H1 (cell line): ENCODE results near the gene RNGTT. TPM values are rescaled to one million over a fixed set of nuclear protein-coding genes. Genes with fewer than 3 reads are reported as not detected.
A peak's percentile ranks its signal among the peaks of the same experiment; 100 is the strongest.

Experiments used
- CTCF ChIA-PET: fragments of 300-600 bp; sonication (Branson Sonifier 250); formaldehyde crosslinking; loops from one replicate; lab custom pipeline; 2021; ENCODE audit not compliant: partially characterized antibody; lab: Charles Lee
- POLR2A ChIA-PET: fragments of 300-600 bp; sonication (Branson Sonifier 250); formaldehyde crosslinking; loops from one replicate; lab custom pipeline; 2021; ENCODE audit warnings: inconsistent platforms; ENCODE audit not compliant: partially characterized antibody; lab: Charles Lee
- DNase-seq, 2 experiments: peaks; one replicate each; pipeline versions ENCODE4 v3.0.0 to v3.0.0-alpha.2; 2010 to 2022; ENCODE audit warnings: low spot score in 2 of 2, low read depth in 1 of 2, mixed read lengths in 1 of 2
- FAIRE-seq: peaks from 2 replicates; lab custom pipeline; 2011; peaks lifted over from hg19 to GRCh38; lab: Jason Lieb, UNC
- H2AFZ ChIP-seq: 2 replicates; pipeline ENCODE4 v1.8.1; 2012; ENCODE audit warnings: low read length, inconsistent platforms
- H2AK5ac ChIP-seq: 2 replicates; pipeline ENCODE4 v1.6.1; 2013; ENCODE audit warnings: low read depth, low read length
- H2BK120ac ChIP-seq: replicated peaks from 2 replicates; pipeline ENCODE3; 2013; ENCODE audit warnings: low read depth, low read length, inconsistent platforms
- H2BK12ac ChIP-seq: 2 replicates; pipeline ENCODE4 v1.6.1; 2013; ENCODE audit warnings: low read depth, low read length
- H2BK15ac ChIP-seq: 2 replicates; pipeline ENCODE4 v1.6.1; 2013; ENCODE audit warnings: low read length
- H2BK20ac ChIP-seq: 2 replicates; pipeline ENCODE4 v1.6.1; 2013; ENCODE audit warnings: low read length
- H2BK5ac ChIP-seq: 2 replicates; pipeline ENCODE4 v1.6.1; 2013; ENCODE audit warnings: low read depth, low read length
- H3K14ac ChIP-seq: 2 replicates; pipeline ENCODE4 v1.6.1; 2013; ENCODE audit warnings: inconsistent platforms; ENCODE audit not compliant: insufficient read length
- H3K18ac ChIP-seq: 2 replicates; pipeline ENCODE4 v1.6.1; 2013; ENCODE audit warnings: low read length; ENCODE audit errors: extremely low read depth
- H3K23ac ChIP-seq: 2 replicates; pipeline ENCODE4 v1.6.1; 2013; ENCODE audit warnings: inconsistent platforms; ENCODE audit not compliant: insufficient read length
- H3K23me2 ChIP-seq: 2 replicates; pipeline ENCODE4 v1.6.1; 2013; ENCODE audit warnings: low read depth, low read length
- H3K27ac ChIP-seq: 2 replicates; pipeline ENCODE4 v1.6.1; 2011; ENCODE audit warnings: low read depth, low read length, inconsistent platforms
- H3K27me3 ChIP-seq, 4 experiments: replicated peaks in 1 of 4; 1 replicate in 1 of 4; 2 replicates in 3 of 4; pipeline versions ENCODE4 v1.6.1 to v1.8.1; 2011 to 2013; ENCODE audit warnings: low read length in 3 of 4, mild to moderate bottlenecking in 3 of 4, inconsistent platforms in 2 of 4, mixed read lengths in 2 of 4, moderate library complexity in 1 of 4; ENCODE audit not compliant: control insufficient read depth in 3 of 4, insufficient read depth in 3 of 4; ENCODE audit errors: extremely low read depth in 1 of 4
- H3K36me3 ChIP-seq, 4 experiments: 2 replicates each; pipeline versions ENCODE4 v1.6.1 to v1.8.1; 2011 to 2013; ENCODE audit warnings: mild to moderate bottlenecking in 4 of 4, low read length in 3 of 4, moderate library complexity in 2 of 4, control low read depth in 1 of 4, inconsistent platforms in 1 of 4; ENCODE audit not compliant: insufficient read depth in 4 of 4, control insufficient read depth in 2 of 4
- H3K4ac ChIP-seq: replicated peaks from 2 replicates; pipeline ENCODE3; 2013; ENCODE audit warnings: low read length, low read depth, mixed read lengths, inconsistent platforms; ENCODE audit not compliant: insufficient read length
- H3K4me1 ChIP-seq, 4 experiments: replicated peaks in 1 of 4; 1 replicate in 1 of 4; 2 replicates in 3 of 4; pipeline versions ENCODE4 v1.6.1 to v1.8.1; 2011 to 2013; ENCODE audit warnings: low read length in 3 of 4, inconsistent platforms in 2 of 4, mixed read lengths in 1 of 4; ENCODE audit not compliant: insufficient read depth in 4 of 4, control insufficient read depth in 3 of 4
- H3K4me2 ChIP-seq, 2 experiments: 2 replicates each; pipeline versions ENCODE4 v1.6.1 to v1.8.1; 2011 to 2013; ENCODE audit warnings: low read depth in 2 of 2, low read length in 2 of 2, control low read depth in 1 of 2, inconsistent platforms in 1 of 2, mild to moderate bottlenecking in 1 of 2; ENCODE audit not compliant: insufficient read depth in 1 of 2
- H3K4me3 ChIP-seq, 4 experiments: fragments of 200-600, 300-600 bp in 1 of 4; sonication (generic), shearing (Covaris generic), sonication (Bioruptor Twin) in 1 of 4; 2 replicates each; pipeline versions ENCODE4 v1.5.1 to v1.8.1; 2011 to 2016; ENCODE audit warnings: low read length in 4 of 4, low read depth in 3 of 4, control low read depth in 2 of 4, inconsistent platforms in 2 of 4, mild to moderate bottlenecking in 2 of 4, mixed read lengths in 1 of 4, moderate library complexity in 1 of 4; ENCODE audit not compliant: insufficient read depth in 2 of 4; ENCODE audit errors: extremely low read depth in 1 of 4
- H3K56ac ChIP-seq: replicated peaks from 2 replicates; pipeline ENCODE3; 2013; ENCODE audit warnings: low read depth, mild to moderate bottlenecking, mixed read lengths, low read length, inconsistent platforms; ENCODE audit not compliant: insufficient read length
- H3K79me1 ChIP-seq: 2 replicates; pipeline ENCODE4 v1.6.1; 2013; ENCODE audit warnings: low read depth, low read length, control low read depth
- H3K79me2 ChIP-seq, 2 experiments: 2 replicates each; pipeline versions ENCODE4 v1.6.1 to v1.8.1; 2012 to 2013; ENCODE audit warnings: low read length in 2 of 2, mild to moderate bottlenecking in 2 of 2, inconsistent platforms in 1 of 2; ENCODE audit not compliant: insufficient read depth in 2 of 2, control insufficient read depth in 1 of 2
- H3K9ac ChIP-seq, 4 experiments: replicated peaks in 1 of 4; 1 replicate in 1 of 4; 2 replicates in 3 of 4; pipeline versions ENCODE4 v1.6.1 to v1.8.1; 2011 to 2013; ENCODE audit warnings: low read depth in 3 of 4, low read length in 3 of 4, control low read depth in 2 of 4, mild to moderate bottlenecking in 2 of 4, moderate library complexity in 2 of 4, inconsistent platforms in 1 of 4; ENCODE audit errors: extremely low read depth in 1 of 4
- H3K9me3 ChIP-seq, 2 experiments: 2 replicates each; pipeline versions ENCODE4 v1.6.1 to v1.8.1; 2012 to 2013; ENCODE audit warnings: mild to moderate bottlenecking in 2 of 2, moderate library complexity in 2 of 2, control low read depth in 1 of 2, inconsistent platforms in 1 of 2, low read depth in 1 of 2, low read length in 1 of 2, mixed read lengths in 1 of 2; ENCODE audit not compliant: insufficient read depth in 2 of 2
- H4K20me1 ChIP-seq, 2 experiments: replicated peaks in 1 of 2; 2 replicates each; pipeline versions ENCODE3 to v1.8.1; 2011 to 2013; ENCODE audit warnings: inconsistent platforms in 2 of 2, low read length in 2 of 2, mild to moderate bottlenecking in 1 of 2; ENCODE audit not compliant: insufficient read depth in 2 of 2, control insufficient read depth in 1 of 2
- H4K5ac ChIP-seq: 2 replicates; pipeline ENCODE4 v1.6.1; 2013; ENCODE audit warnings: low read length, low read depth, mixed read lengths, inconsistent platforms; ENCODE audit not compliant: insufficient read length
- H4K8ac ChIP-seq: 2 replicates; pipeline ENCODE4 v1.8.0; 2013; ENCODE audit warnings: mild to moderate bottlenecking, moderate library complexity, low read length, inconsistent platforms; ENCODE audit not compliant: insufficient read depth; ENCODE audit errors: extremely low read depth
- H4K91ac ChIP-seq: replicated peaks from 2 replicates; pipeline ENCODE3; 2013; ENCODE audit warnings: low read length, mixed read lengths, inconsistent platforms; ENCODE audit not compliant: insufficient read length
- EZH2 ChIP-seq: fragments of 200-600 bp; sonication (generic); IDR thresholded peaks from 2 replicates; pipeline ENCODE4 v1.7.1; 2012; ENCODE audit warnings: low read depth, mild to moderate bottlenecking, moderate library complexity, low read length, inconsistent platforms; ENCODE audit not compliant: severe bottlenecking
- MAFK ChIP-seq: IDR thresholded peaks from 2 replicates; pipeline ENCODE4 v1.6.1; 2012; ENCODE audit warnings: low read depth, mild to moderate bottlenecking, improper control_type of control experiment, low read length
- PHF8 ChIP-seq: fragments of 200-600 bp; sonication (generic); conservative IDR thresholded peaks from 2 replicates; pipeline ENCODE4 v1.7.1; 2012; ENCODE audit warnings: low read depth, mild to moderate bottlenecking, inconsistent platforms, low read length, moderate library complexity
- SP2 ChIP-seq: IDR thresholded peaks from 2 replicates; pipeline ENCODE4 v1.6.1; 2012; ENCODE audit warnings: mild to moderate bottlenecking, low read length, inconsistent platforms
- SP4 ChIP-seq: IDR thresholded peaks from 2 replicates; pipeline ENCODE4 v1.6.1; 2012; ENCODE audit warnings: low read length, inconsistent platforms
- USF2 ChIP-seq: IDR thresholded peaks from 2 replicates; pipeline ENCODE4 v1.6.1; 2011; ENCODE audit warnings: low read length, improper control_type of control experiment
- WGBS, 2 experiments: shearing (Covaris generic) in 1 of 2; methylation state at CpG; one replicate each; pipeline versions ENCODE4 v1.1.6 to v1.1.7; 2013 to 2015; ENCODE audit warnings: low lambda C conversion rate in 2 of 2, mixed read lengths in 2 of 2, inconsistent platforms in 1 of 2, low coverage in 1 of 2, missing lambda C conversion rate in 1 of 2; ENCODE audit not compliant: insufficient replicate concordance in 2 of 2, insufficient coverage in 1 of 2, insufficient read length in 1 of 2; ENCODE audit errors: extremely low coverage in 1 of 2, missing lambda C conversion rate in 1 of 2; 5-methylcytosine and 5-hydroxymethylcytosine counted together
- long read RNA-seq, 2 experiments: library from RNA in 1 of 2; library from capped mRNA in 1 of 2; stranded (forward); transcript quantifications; one replicate each; pipeline ENCODE4 v2.0.0, GENCODE V29; 2021; ENCODE audit warnings: inconsistent platforms in 1 of 2
- polyA minus RNA-seq, 3 experiments: library from RNA; depleted of rRNA, polyadenylated mRNA; stranded (reverse); fragments of >200 nt; gene quantifications; 1 replicate in 2 of 3; 2 replicates in 1 of 3; pipeline ENCODE4 v1.2.3, GENCODE V29; 2011
- polyA plus RNA-seq, 7 experiments: library from polyadenylated mRNA; depleted of rRNA in 3 of 7; stranded (reverse) in 5 of 7; unstranded in 2 of 7; fragments of >200 nt in 5 of 7; fragments of 200-250 nt in 2 of 7; gene quantifications; 1 replicate in 5 of 7; 2 replicates in 1 of 7; 4 replicates in 1 of 7; pipeline versions ENCODE4 v1.2.1 to v1.2.3, GENCODE V29; 2011 to 2013; ENCODE audit warnings: missing spikeins in 2 of 7, mixed read lengths in 2 of 7
- total RNA-seq: library from RNA; stranded (reverse); fragmentation: NEBNext Ultra II Directional; extraction: Animal tissue kit (Norgen Biotek cat#: 25700); gene quantifications from 2 replicates; pipeline ENCODE4 v1.2.1, GENCODE V29; 2021

Gene RNGTT
- 18.7 and 21.2 TPM in 2 replicates for total RNA-seq
- polyA plus RNA-seq (2011; rRNA removed) = 2.6 and 3.6 TPM in 2 replicates
- 6.2 TPM for polyA plus RNA-seq (2011; cell fraction: cytosol; rRNA removed)
- 3.5 TPM for polyA plus RNA-seq (2011; cell fraction: nucleus; rRNA removed)
- 8.4 to 13.3 TPM (median 10.1 TPM) in 4 replicates for polyA plus RNA-seq (2012, experiment 1 of 2)
- 1.1 TPM for polyA plus RNA-seq (2012, experiment 2 of 2)
- 9.0 TPM for polyA plus RNA-seq (2013, experiment 1 of 2)
- polyA plus RNA-seq (2013, experiment 2 of 2) = 9.7 TPM
- polyA minus RNA-seq (2011; rRNA and poly(A)+ RNA removed) = 8.6 and 12.4 TPM in 2 replicates
- polyA minus RNA-seq (2011; cell fraction: cytosol; rRNA and poly(A)+ RNA removed) = 9.0 TPM
- polyA minus RNA-seq (2011; cell fraction: nucleus; rRNA and poly(A)+ RNA removed) = 22.1 TPM
- long read RNA-seq, experiment 1, full-length matches to known transcripts = 6 of 25 reads
- long read RNA-seq, experiment 1, partial matches to known transcripts = 4 of 25 reads
- long read RNA-seq, experiment 1, other reads (novel, unspliced or antisense) = 15 of 25 reads
- long read RNA-seq, experiment 2, full-length matches to known transcripts = 7 of 12 reads
- long read RNA-seq, experiment 2, partial matches to known transcripts = 2 of 12 reads
- long read RNA-seq, experiment 2, other reads (novel, unspliced or antisense) = 3 of 12 reads

GRCh38 chr6:88963139-88964090 lies at the start of gene RNGTT:
RNGTT (minus strand) TSS chr6:88963618; CDS start chr6:88963409, 209 bp downstream.
- no peak within 1 kb of the TSS for H3K4ac ChIP-seq
- H2AFZ ChIP-seq = peak within 1 kb of the TSS; percentile 96
- H3K23me2 ChIP-seq = peaks cover 5% of the 10 kb centered on the region; the same call in 1 of the 2 replicates
- peak within 1 kb of the TSS; percentile 95 for H4K8ac ChIP-seq
- peak within 1 kb of the TSS; percentile 73; the same call in 1 of the 2 replicates for H2BK5ac ChIP-seq
- peak within 1 kb of the TSS; percentile 73 for H3K56ac ChIP-seq
- FAIRE-seq (no peak), DNase-seq (peak; percentile 81 to 97)
- no peak within 1 kb of the TSS for H3K14ac ChIP-seq
- peak within 1 kb of the TSS; percentile 55; the same call in 1 of the 2 replicates for H2BK12ac ChIP-seq
- no peaks in the 10 kb centered on the region for H3K79me1 ChIP-seq
- no peak within 1 kb of the TSS for H3K23ac ChIP-seq
- CTCF ChIA-PET = interaction anchor here (0.7 to 1.0 kb wide), 2 partner anchors 40 to 92 kb away, joined by 3 read pairs; no protein-coding TSS in a partner anchor
- peaks cover 0 to 5% (median 2%) of the 10 kb centered on the region in 4 experiments; a peak in 6 of 7 replicates for H3K4me1 ChIP-seq
- 0 out of 4 replicates have a peak, but pooled peaks cover 0 to 6% of the 10 kb centered on the region in 2 experiments for H3K9me3 ChIP-seq
- peaks cover 3 to 45% of the 10 kb centered on the region in 2 experiments for H3K79me2 ChIP-seq
- no peaks in the 10 kb centered on the region for H3K36me3 ChIP-seq
- H4K5ac ChIP-seq = peak within 1 kb of the TSS; percentile 82
- peak within 1 kb of the TSS; percentile 71 to 72 for H3K4me2 ChIP-seq
- no peak within 1 kb of the TSS for H4K91ac ChIP-seq
- peak within 1 kb of the TSS; percentile 82 for H2BK120ac ChIP-seq
- H3K4me3 ChIP-seq = peak within 1 kb of the TSS; percentile 72 to 100 (median 86)
- H3K9ac ChIP-seq = peak within 1 kb of the TSS; percentile 68 to 94 (median 74)
- 0 out of 2 replicates have a peak within 1 kb of the TSS, but pooled peaks have one; percentile 53 for H2AK5ac ChIP-seq
- peak within 1 kb of the TSS; percentile 85 for H3K18ac ChIP-seq
- peak within 1 kb of the TSS; percentile 49 for H3K27ac ChIP-seq
- no peaks in the 10 kb centered on the region for H3K27me3 ChIP-seq
- H2BK15ac ChIP-seq = no peak within 1 kb of the TSS; the same call in 1 of the 2 replicates
- no peak within 1 kb of the TSS for H2BK20ac ChIP-seq
- WGBS, 2 experiments = 1% methylated on average over 61 of the region's 74 CpGs; no CpG with 5 or more reads in 1 of the 2 experiments
- no peaks in the 10 kb centered on the region for H4K20me1 ChIP-seq
- POLR2A ChIA-PET = interaction anchor here (0.8 to 1.3 kb wide), 3 partner anchors 9 to 389 kb away, joined by 3 to 6 read pairs (median 3); partner anchors contain the start of genes PNRC1 and UBE2J1
- TF ChIP-seq USF2 (no peak), EZH2 (no peak), SP4 (no peak), SP2 (no peak), PHF8 (peak; percentile 71), MAFK (no peak)
